Lung (tissue), 12 donors: ENCODE data around the gene STIP1. TPM values are rescaled to one million over a fixed set of nuclear protein-coding genes. Genes with fewer than 3 reads are reported as not detected.

Experiments
- ATAC-seq: fragments of 200-7000 bp; cut with Tn5 transposase; one replicate; pipeline ENCODE4 v1.9.1; 2020; ENCODE audit warnings: moderate number of reproducible peaks; ENCODE audit not compliant: insufficient read depth, low FRiP score
- DNase-seq, 3 donors: peaks; one replicate each; pipeline ENCODE4 v3.0.0-alpha.2; 2013 to 2017
- H3K27ac ChIP-seq, 2 donors: one replicate each; pipeline ENCODE4 v1.5.1; 2013; ENCODE audit warnings: mild to moderate bottlenecking in 2 of 2, moderate library complexity in 2 of 2, control low read depth in 1 of 2, inconsistent platforms in 1 of 2, low read depth in 1 of 2, low read length in 1 of 2
- H3K27me3 ChIP-seq, 3 donors: one replicate each; pipeline ENCODE4 v1.5.1; 2013; ENCODE audit warnings: low read length in 2 of 3; ENCODE audit not compliant: control insufficient read depth in 3 of 3, insufficient read depth in 3 of 3
- H3K36me3 ChIP-seq, 4 donors: one replicate each; pipeline ENCODE4 v1.5.1; 2013; ENCODE audit warnings: low read length in 4 of 4, mild to moderate bottlenecking in 1 of 4, moderate library complexity in 1 of 4; ENCODE audit not compliant: control insufficient read depth in 4 of 4, insufficient read depth in 4 of 4
- H3K4me1 ChIP-seq, 5 donors: one replicate each; pipeline ENCODE4 v1.5.1; 2013; ENCODE audit warnings: low read length in 5 of 5, mild to moderate bottlenecking in 2 of 5, moderate library complexity in 1 of 5; ENCODE audit not compliant: control insufficient read depth in 5 of 5, insufficient read depth in 5 of 5
- H3K4me3 ChIP-seq: one replicate; pipeline ENCODE4 v1.5.1; 2013; ENCODE audit warnings: mild to moderate bottlenecking, control low read depth, moderate library complexity
- H3K9ac ChIP-seq, 2 donors: one replicate each; pipeline ENCODE4 v1.5.1; 2013; ENCODE audit warnings: low read length in 2 of 2, control low read depth in 1 of 2; ENCODE audit not compliant: insufficient read depth in 1 of 2
- H3K9me3 ChIP-seq, 4 donors: one replicate each; pipeline ENCODE4 v1.5.1; 2013; ENCODE audit warnings: low read length in 3 of 4, mild to moderate bottlenecking in 1 of 4, moderate library complexity in 1 of 4; ENCODE audit not compliant: control insufficient read depth in 4 of 4, insufficient read depth in 3 of 4
- WGBS, 2 donors: extraction: QIAGEN DNeasy Blood & Tissue Kit; methylation state at CpG; one replicate each; pipeline ENCODE4 v1.1.7; 2013; 5-methylcytosine and 5-hydroxymethylcytosine counted together
- polyA plus RNA-seq, 2 donors: library from polyadenylated mRNA; stranded (reverse); fragments of 200-250 nt; gene quantifications; one replicate each; pipeline ENCODE4 v1.2.1, GENCODE V29; 2013
- total RNA-seq, 2 donors: library from RNA; depleted of rRNA in 1 of 2; stranded (reverse); fragments of >200 nt in 1 of 2; gene quantifications; one replicate each; pipeline ENCODE4 v1.2.1, GENCODE V29; 2014 to 2021
- TF ChIP-seq, protein P1 (sequence below): IDR thresholded peaks from 2 replicates; pipeline ENCODE4 v1.5.1; 2012; ENCODE audit warnings: mild to moderate bottlenecking; ENCODE audit errors: control extremely low read depth, extremely low read depth
- donor health status: control.
- donor health status: control.
- donor health status: Bipolar disorder and iron deficiency.
- donor health status: healthy.
- donor health status: DM: yes; HTN: yes; CAD: no.

STIP1 gene
- total and polyA plus RNA-seq, 4 donors: 75.9 to 122 (median 94.8) TPM

DNA sequence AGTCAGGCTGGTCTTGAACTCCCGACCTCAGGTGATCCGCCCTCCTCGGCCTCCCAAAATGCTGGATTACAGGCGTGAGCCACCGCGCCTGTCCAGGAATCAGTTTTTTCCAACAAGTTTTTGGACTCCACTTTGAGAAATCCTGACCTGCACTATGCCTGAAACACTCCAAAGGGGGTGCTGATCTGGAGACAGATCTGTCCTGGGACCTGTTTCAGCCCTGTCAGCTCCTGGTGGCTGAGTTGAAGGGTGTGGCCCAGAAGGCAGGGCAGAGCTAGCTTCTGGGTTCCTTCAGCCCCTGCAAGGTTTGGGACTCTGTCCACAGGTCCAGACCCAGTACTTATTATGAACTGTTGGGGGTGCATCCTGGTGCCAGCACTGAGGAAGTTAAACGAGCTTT lies 45.6 kb downstream of the STIP1 start:
- WGBS, 2 donors: 82 to 88% methylated on average over 7 of the region's 7 CpGs
- Histone ChIP-seq H3K27ac (peak overlapping the region in 1 of 2 donors; percentile 44), H3K9me3 (no peaks in the 10 kb centered on the region), H3K4me3 (no peak overlapping the region), H3K36me3 (no peaks in the 10 kb centered on the region), H3K9ac (no peak overlapping the region), H3K4me1 (peaks cover 0 to 41% (median 9%) of the 10 kb centered on the region in 5 donors), H3K27me3 (no peaks in the 10 kb centered on the region)
- no peak for ATAC-seq
- TF ChIP-seq, protein P1, sequence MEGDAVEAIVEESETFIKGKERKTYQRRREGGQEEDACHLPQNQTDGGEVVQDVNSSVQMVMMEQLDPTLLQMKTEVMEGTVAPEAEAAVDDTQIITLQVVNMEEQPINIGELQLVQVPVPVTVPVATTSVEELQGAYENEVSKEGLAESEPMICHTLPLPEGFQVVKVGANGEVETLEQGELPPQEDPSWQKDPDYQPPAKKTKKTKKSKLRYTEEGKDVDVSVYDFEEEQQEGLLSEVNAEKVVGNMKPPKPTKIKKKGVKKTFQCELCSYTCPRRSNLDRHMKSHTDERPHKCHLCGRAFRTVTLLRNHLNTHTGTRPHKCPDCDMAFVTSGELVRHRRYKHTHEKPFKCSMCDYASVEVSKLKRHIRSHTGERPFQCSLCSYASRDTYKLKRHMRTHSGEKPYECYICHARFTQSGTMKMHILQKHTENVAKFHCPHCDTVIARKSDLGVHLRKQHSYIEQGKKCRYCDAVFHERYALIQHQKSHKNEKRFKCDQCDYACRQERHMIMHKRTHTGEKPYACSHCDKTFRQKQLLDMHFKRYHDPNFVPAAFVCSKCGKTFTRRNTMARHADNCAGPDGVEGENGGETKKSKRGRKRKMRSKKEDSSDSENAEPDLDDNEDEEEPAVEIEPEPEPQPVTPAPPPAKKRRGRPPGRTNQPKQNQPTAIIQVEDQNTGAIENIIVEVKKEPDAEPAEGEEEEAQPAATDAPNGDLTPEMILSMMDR: no peak
- DNase-seq: no peak

DNA sequence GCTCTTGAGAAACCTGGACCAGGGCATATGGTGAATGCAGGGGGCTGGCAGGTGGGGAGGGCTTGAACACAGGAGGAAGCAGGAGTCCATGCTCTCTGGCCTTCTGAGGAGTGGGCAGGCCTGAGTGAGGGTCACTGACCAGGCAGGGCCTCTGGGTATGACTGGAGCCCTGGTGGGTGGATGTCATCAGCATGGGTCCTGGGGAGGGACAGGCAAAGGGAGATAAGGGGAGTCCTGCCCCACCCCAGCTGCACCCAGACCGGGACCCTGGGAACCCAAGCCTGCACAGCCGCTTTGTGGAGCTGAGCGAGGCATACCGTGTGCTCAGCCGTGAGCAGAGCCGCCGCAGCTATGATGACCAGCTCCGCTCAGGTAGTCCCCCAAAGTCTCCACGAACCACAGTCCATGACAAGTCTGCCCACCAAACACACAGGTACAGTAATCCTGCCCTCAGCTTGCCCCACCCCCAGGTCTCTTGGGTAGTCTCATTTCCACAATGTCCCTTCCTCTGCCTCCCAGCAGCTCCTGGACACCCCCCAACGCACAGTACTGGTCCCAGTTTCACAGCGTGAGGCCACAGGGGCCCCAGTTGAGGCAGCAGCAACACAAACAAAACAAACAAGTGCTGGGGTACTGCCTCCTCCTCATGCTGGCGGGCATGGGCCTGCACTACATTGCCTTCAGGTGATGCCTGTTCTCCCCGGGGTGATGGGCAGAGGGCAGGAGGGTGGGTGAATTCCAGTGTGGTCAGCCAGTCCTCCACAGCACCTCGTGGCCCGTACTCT lies 46.4 kb downstream of the STIP1 start:
- no peak for ATAC-seq
- Histone ChIP-seq H3K27me3 (no peaks in the 10 kb centered on the region), H3K9me3 (no peaks in the 10 kb centered on the region), H3K36me3 (peaks cover 0 to 2% (median 0%) of the 10 kb centered on the region in 4 donors), H3K9ac (no peak overlapping the region), H3K27ac (peak overlapping the region in 1 of 2 donors; percentile 9), H3K4me3 (no peak overlapping the region), H3K4me1 (peaks cover 0 to 32% (median 9%) of the 10 kb centered on the region in 5 donors)
- 83 to 87% methylated on average over 15 of the region's 15 CpGs for WGBS, 2 donors
- TF ChIP-seq, protein P1: no peak
- no peak for DNase-seq

DNA sequence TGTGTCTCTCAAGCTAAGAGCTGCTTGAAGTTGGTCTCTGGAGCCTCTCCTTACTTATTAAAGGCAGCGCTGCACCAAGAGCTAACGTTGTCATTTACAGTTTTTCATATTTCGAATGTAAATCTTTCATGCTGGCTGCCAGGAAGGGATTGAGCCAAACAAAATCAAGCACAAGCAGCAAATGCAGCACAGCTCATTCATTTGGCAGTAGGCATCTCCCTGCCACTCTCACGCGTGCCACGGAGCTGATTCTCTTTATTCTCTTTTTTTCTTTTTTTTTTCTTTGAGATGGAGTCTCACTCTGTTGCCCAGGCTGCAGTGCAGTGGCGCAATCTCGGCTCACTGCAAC lies 47.0 kb downstream of the STIP1 start:
- DNase-seq (no peak), ATAC-seq (no peak)
- peaks cover 0 to 6% (median 2%) of the 10 kb centered on the region in 4 donors for H3K36me3 ChIP-seq
- 82 to 93% methylated on average over 8 of the region's 8 CpGs for WGBS, 2 donors
- H3K9ac ChIP-seq: no peak overlapping the region
- H3K27ac ChIP-seq: no peak overlapping the region
- H3K4me3 ChIP-seq: no peak overlapping the region
- no peaks in the 10 kb centered on the region for H3K27me3 ChIP-seq
- TF ChIP-seq, protein P1: no peak
- peaks cover 0 to 29% (median 12%) of the 10 kb centered on the region in 5 donors for H3K4me1 ChIP-seq
- no peaks in the 10 kb centered on the region for H3K9me3 ChIP-seq
